IMR-90 (cell line): Measurements from ENCODE around the gene TOMM22.

Experiments
- BHLHE40 ChIP-seq: fragments of 150-350 bp; IDR thresholded peaks from 2 replicates; pipeline ENCODE4 v1.6.1; 2016; ENCODE audit warnings: mild to moderate bottlenecking, low read depth, low read length
- CEBPB ChIP-seq: IDR thresholded peaks from 2 replicates; pipeline ENCODE4 v1.6.1; 2012; ENCODE audit warnings: low read depth, low read length, improper control_type of control experiment
- CHD1 ChIP-seq: IDR thresholded peaks from 2 replicates; pipeline ENCODE4 v1.6.1; 2012; ENCODE audit warnings: low read depth, low read length, improper control_type of control experiment
- CTCF ChIP-seq: conservative IDR thresholded peaks from 2 replicates; pipeline ENCODE4 v1.5.1; 2012; ENCODE audit warnings: mild to moderate bottlenecking, low read depth, low read length, improper control_type of control experiment
- MAZ ChIP-seq: IDR thresholded peaks from 2 replicates; pipeline ENCODE4 v1.6.1; 2012; ENCODE audit warnings: low read depth, mild to moderate bottlenecking, low read length, improper control_type of control experiment, moderate library complexity, borderline replicate concordance
- MXI1 ChIP-seq: IDR thresholded peaks from 2 replicates; pipeline ENCODE4 v1.6.1; 2012; ENCODE audit warnings: low read depth, mild to moderate bottlenecking, low read length, moderate library complexity, borderline replicate concordance
- POLR2A ChIP-seq: IDR thresholded peaks from 2 replicates; pipeline ENCODE4 v1.6.1; 2012; ENCODE audit warnings: mild to moderate bottlenecking, low read depth, low read length
- RAD21 ChIP-seq: IDR thresholded peaks from 2 replicates; pipeline ENCODE4 v1.6.1; 2012; ENCODE audit warnings: low read length, improper control_type of control experiment
- RCOR1 ChIP-seq: IDR thresholded peaks from 2 replicates; pipeline ENCODE4 v1.6.1; 2012; ENCODE audit warnings: mild to moderate bottlenecking, low read length, improper control_type of control experiment; ENCODE audit not compliant: insufficient replicate concordance
- RFX5 ChIP-seq: IDR thresholded peaks from 2 replicates; pipeline ENCODE4 v1.8.0; 2012; ENCODE audit warnings: low read depth, mild to moderate bottlenecking, low read length, moderate library complexity
- SMC3 ChIP-seq: fragments of 150-350 bp; IDR thresholded peaks from 2 replicates; pipeline ENCODE4 v1.6.1; 2016; ENCODE audit warnings: low read depth, mild to moderate bottlenecking, antibody characterized with exemption, low read length, moderate library complexity

DNA sequence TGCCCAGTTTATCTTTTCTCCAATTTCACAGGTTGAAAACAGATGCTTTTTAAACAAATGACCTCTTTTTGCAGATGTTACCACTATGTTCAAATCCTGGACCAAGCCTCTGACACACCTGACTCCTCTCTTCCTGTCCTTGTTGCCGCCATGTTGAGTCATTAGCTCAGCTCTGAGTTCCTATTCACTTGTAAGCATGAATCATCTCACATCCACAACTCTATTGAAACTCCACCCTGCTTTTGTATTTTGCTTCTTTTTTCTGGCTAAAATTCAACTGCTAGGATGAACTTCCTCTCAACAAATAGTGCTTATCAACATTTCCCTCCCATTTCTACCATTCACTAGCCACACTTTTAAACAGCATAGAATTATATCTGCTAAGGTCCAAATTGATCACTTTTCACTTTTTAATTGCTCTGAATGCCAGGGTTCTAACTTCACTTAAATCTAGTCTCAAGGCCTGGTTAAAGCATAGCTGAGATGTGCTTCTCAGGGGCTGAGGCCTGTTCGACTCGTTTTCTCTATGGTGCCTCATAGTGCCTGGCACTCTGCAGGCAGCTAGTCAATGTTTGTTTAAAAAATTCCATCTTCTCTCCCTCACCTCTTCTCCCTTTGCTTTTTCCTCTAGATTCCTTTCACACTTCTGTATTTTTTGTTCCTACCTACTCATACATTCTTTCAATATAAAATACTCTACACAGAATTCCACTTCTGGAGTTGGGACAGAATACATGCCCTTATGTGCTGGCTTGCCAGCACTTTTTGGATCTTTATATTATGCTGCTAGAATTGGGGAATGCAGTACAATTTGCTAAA is 15.1 kb downstream of the TOMM22 start:
- TF ChIP-seq CTCF (no peak), CHD1 (no peak), CEBPB (peak; percentile 38; the same call in 1 of the 2 replicates), RAD21 (no peak), POLR2A (no peak), MAZ (no peak), SMC3 (no peak), RCOR1 (peak; percentile 19), BHLHE40 (no peak; the same call in 1 of the 2 replicates), RFX5 (no peak), MXI1 (no peak)
